Fibroblast of the conjunctiva (primary cell): ENCODE measurements around the gene CREBRF.
"Not testable (repeated sequence)": the region's sequence is repeated elsewhere in the genome, so short reads cannot be mapped to it uniquely, and the experiment has no call there.

Source experiments
- DNase-seq: peaks from one replicate; pipeline ENCODE4 v3.0.0-alpha.2; 2010; ENCODE audit warnings: low read depth

Gene CREBRF

GRCh38 chr5:173039188-173039587, 17.0 kb upstream of the CREBRF start:
- no peak for DNase-seq

GRCh38 chr5:173039964-173040363, 16.2 kb upstream of the CREBRF start:
- no peak for DNase-seq

GRCh38 chr5:173041881-173042762, 14.0 kb upstream of the CREBRF start:
- DNase-seq: no peak

- no peak for DNase-seq
Measured at GRCh38 chr5:173042763-173043107, 13.4 kb upstream of the CREBRF start.

- no peak for DNase-seq
Measured at GRCh38 chr5:173045474-173045873, 10.7 kb upstream of the CREBRF start.

GRCh38 chr5:173047096-173047837, 8.9 kb upstream of the CREBRF start:
- DNase-seq: not testable (repeated sequence)

GRCh38 chr5:173047838-173048105, 8.4 kb upstream of the CREBRF start:
- no peak for DNase-seq

GRCh38 chr5:173050791-173051190, 5.4 kb upstream of the CREBRF start:
- DNase-seq: no peak

- DNase-seq: peak; percentile 10
Measured at GRCh38 chr5:173051746-173052145, 4.4 kb upstream of the CREBRF start.

GRCh38 chr5:173053041-173053440, 3.1 kb upstream of the CREBRF start:
- peak; percentile 51 for DNase-seq

GRCh38 chr5:173055042-173055721, 970 bp upstream of the CREBRF start:
- no peak for DNase-seq

- no peak for DNase-seq
Measured at GRCh38 chr5:173055722-173055982, 500 bp upstream of the CREBRF start.

GRCh38 chr5:173056783-173057061, 570 bp downstream of the CREBRF start:
- DNase-seq: no peak

GRCh38 chr5:173057062-173057924, 1.1 kb downstream of the CREBRF start:
- peak; percentile 95 for DNase-seq

GRCh38 chr5:173062141-173062540, 6.0 kb downstream of the CREBRF start:
- no peak for DNase-seq

GRCh38 chr5:173065155-173065554, 9.0 kb downstream of the CREBRF start:
- no peak for DNase-seq

GRCh38 chr5:173069671-173070070, 13.5 kb downstream of the CREBRF start:
- DNase-seq: no peak

GRCh38 chr5:173075137-173075843, 19.1 kb downstream of the CREBRF start:
- DNase-seq: no peak

GRCh38 chr5:173075970-173076369, 19.8 kb downstream of the CREBRF start:
- DNase-seq: no peak

- DNase-seq: not testable (repeated sequence)
Measured at GRCh38 chr5:173076471-173076870, 20.3 kb downstream of the CREBRF start.

GRCh38 chr5:173078878-173079277, 22.7 kb downstream of the CREBRF start:
- DNase-seq: no peak

- no peak for DNase-seq
Measured at GRCh38 chr5:173089581-173089980, 33.4 kb downstream of the CREBRF start.
